GM21737 (cell line): ENCODE results near the gene TNFSF4.
"Not testable (repeated sequence)": the region's sequence is repeated elsewhere in the genome, so short reads cannot be mapped to it uniquely, and the experiment has no call there.

Experiments
- ATAC-seq: cut with Tn5 transposase; IDR thresholded peaks from one replicate; pipeline ENCODE4 v1.9.1; 2021; ENCODE audit warnings: mild to moderate bottlenecking, moderate library complexity; ENCODE audit not compliant: unreplicated experiment

TNFSF4 gene, protein sequence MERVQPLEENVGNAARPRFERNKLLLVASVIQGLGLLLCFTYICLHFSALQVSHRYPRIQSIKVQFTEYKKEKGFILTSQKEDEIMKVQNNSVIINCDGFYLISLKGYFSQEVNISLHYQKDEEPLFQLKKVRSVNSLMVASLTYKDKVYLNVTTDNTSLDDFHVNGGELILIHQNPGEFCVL

DNA sequence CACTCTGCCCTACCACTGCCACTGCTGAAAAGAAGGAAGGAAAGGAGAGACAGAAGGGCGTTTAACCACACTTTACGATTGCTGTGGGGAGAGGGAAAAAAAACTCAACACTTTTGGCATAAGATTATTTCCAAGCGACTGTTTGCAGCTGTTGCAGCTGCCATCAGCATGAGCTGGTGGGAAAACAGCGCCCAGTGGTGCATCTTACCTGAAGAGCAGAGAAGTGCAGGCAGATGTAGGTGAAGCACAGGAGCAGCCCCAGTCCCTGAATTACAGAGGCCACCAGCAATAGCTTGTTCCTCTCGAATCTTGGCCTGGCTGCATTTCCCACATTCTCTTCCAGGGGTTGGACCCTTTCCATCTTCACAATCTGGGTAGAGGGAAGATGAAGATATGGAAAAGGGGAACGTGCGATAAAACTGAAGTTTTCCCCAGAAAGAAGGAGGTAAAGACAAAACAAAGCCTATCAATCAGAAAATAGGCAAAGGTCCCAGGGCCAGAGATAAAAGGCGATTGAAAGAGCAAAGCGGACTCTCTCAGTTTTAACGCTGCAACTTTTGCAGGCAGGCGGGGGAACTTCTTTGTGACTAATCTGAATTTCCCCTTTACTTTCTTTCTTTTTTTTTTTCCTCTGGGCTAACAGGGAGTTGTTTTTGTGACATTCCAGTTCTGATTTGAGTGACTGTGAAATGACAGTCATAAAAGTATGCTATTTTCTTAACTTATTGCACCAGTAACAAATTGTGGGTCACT lies at the start of gene TNFSF4:
TNFSF4 (minus strand) TSS at position 516 of the 753 bp plus-strand sequence; CDS start at position 361, 155 bp downstream.
- no peak for ATAC-seq

GRCh38 chr1:173255214-173255813 lies 48.2 kb upstream of the TNFSF4 start:
- ATAC-seq = no peak

DNA sequence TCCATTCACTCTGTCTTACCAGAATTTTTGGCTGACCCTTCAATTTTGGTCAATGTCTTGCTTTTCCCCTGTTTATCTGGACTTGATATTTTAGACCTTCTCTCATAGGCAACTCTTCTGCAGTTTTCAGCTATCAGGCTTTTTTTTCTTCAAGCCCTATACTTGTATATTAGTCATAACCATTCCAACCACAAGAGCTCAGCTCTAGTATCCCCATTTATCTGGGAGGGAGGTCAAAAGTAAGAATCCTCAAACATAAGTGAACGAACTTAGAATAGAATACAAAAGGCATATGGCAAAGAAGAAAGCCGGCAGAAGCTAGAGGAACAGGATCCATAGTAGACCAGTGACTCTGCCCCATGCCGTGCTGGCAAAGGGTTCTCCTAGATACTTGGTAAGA lies 45.9 kb upstream of the TNFSF4 start:
- no peak for ATAC-seq

GRCh38 chr1:173249349-173249748 lies 42.2 kb upstream of the TNFSF4 start:
- ATAC-seq = no peak

DNA sequence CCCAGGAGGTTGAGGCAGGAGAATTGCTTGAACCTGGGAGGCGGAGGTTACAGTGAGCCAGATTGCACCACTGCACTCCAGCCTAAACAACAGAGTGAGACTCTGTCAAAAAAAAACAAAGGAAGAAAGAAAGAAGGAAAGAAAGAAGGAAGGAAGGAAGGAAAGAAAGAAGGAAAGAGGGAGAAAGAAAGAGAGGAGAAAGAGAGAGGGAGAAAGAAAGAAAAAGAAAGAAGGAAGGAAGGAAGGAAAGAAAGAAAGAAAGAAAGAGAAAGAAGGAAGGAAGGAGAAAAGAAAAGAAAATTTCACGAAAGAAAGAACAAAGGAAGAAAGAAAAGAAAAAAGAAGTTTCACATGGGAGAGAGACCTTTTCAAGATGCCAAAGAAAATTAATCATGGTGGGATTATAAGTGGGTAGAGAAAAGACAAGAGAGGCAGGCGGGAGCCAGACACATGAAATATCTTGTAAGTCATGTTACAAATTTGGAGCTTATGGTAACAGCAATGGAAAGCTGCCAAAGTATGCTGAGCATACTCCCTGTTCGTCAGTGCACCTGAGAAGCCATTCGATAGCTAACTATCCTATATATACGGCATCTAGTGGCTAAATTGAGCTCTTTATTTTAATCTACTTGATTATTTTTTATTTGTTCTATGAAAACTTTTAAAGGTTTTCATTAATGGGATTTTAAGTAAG lies 41.3 kb upstream of the TNFSF4 start:
- ATAC-seq = no peak

- no peak for ATAC-seq
Measured at GRCh38 chr1:173245892-173246291, 38.8 kb upstream of the TNFSF4 start.

- no peak for ATAC-seq
Measured at GRCh38 chr1:173243300-173243699, 36.2 kb upstream of the TNFSF4 start.

DNA sequence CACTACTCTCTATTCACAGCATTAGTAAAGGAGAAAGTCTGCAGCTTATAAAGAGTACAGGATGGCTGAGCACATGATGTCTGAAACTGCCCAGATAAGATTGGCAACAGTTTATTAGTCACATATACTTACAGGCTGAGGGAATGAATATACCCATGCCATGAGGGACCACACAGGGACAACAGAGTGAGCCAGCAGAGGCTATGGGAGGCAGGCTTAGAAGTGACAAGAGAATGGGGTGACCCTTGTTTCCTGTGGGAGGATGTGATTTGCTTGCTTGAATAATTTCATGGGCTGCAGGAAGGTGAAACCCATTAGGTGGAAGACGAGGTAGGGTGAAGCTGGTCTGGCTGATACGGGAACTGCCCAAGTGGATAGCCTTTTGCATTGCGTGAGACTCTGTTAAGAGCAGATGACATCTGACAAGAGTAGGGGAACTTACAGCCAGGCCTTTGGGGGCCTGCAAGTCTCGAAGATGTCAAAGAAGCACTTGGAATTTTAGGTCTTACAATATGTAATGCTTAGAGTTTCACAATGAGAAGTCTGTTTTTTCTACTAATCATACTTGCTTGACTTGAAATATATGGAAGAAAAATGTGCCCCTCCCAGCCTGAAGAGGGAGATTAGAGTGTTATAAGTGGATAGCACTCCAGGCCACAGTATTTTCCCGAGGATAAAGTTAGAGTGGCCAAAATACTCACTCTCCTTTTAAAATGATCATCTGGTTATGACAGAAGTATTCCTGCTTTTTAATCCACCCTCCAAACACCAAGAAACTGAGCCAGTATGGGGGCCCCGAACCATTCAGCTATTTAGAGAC lies 34.6 kb upstream of the TNFSF4 start:
- ATAC-seq = no peak

GRCh38 chr1:173240609-173241008 lies 33.5 kb upstream of the TNFSF4 start:
- no peak for ATAC-seq

DNA sequence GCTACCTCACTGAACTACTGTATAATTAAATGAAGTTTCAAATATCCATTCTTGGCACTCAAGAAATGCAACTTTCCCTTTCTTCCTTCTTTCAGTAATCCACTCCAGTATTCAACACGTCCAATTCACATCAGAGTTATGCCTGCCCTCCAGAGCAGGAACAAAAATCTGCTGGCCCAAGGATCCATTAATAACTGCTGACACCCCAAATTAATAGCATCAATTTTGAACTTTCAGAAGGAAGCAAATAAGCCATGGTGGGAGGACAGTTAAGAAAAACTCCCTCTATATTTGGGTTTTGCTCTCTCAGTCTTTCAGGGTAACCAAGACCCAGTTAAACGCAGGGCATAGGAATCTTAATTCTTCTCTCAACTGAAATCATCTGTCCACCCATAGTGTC lies 31.9 kb upstream of the TNFSF4 start:
- no peak for ATAC-seq

- ATAC-seq = no peak
Measured at GRCh38 chr1:173234899-173235298, 27.8 kb upstream of the TNFSF4 start.

- not testable (repeated sequence) for ATAC-seq
Measured at GRCh38 chr1:173234434-173234833, 27.3 kb upstream of the TNFSF4 start.

DNA sequence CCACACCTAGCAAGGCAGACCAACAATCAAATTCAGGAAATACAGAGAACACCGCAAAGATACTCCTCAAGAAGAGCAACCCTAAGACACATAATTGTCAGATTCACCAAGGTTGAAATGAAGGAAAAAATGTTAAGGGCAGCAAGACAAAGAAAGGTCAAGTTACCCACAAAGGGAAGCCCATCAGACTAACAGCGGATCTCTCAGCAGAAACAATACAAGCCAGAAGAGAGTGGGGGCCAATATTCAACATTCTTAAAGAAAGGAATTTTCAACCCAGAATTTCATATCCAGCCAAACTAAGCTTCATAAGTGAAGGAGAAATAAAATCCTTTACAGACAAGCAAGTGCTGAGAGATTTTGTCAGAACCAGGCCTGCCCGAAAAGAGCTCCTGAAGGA lies 21.9 kb upstream of the TNFSF4 start:
- not testable (repeated sequence) for ATAC-seq

GRCh38 chr1:173224949-173225348 lies 17.8 kb upstream of the TNFSF4 start:
- no peak for ATAC-seq

DNA sequence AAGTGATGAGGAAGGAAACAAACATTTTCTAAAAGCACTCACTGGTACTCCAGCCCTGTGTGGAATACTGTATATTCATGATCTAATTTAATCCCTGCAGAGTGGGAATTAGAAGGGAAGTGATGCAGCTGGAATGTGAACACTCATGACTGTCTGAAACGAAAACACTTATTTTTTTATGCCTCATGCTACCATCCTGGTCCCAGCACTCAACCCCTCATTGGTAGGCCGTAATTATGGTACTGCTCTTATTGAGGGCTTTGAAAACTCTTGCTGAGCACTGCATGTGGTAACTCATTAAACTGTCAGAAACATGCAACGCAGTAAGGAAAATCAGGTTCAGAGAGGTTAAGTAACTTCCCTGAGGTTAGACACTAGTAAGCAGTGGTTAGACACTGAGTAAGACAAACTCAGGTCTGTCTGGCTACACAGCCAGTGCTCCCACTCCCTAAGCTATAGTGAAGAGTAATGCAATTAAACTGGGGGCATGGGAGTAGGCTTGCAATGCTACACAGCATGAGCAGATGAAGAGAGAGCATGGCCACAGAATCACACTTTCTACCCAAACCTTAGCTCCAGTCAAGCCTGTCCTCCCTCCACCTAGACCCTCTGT lies 17.3 kb upstream of the TNFSF4 start:
- no peak for ATAC-seq

DNA sequence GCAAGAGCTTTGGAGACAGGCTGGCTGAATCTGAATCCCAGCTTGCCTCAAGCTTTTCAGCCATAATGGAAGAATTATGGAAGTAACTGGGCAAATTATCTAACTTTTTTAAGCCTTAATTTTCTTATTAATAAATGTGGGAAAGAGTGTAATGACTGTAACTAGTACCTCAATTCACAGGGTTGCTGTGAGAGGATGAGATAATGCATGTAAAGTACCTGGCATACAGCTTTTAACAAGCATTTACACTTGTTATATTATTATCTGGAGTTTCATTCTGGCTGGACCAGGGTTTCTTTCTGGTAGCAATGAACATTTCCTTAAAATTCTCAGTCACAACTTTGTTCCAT lies 15.9 kb upstream of the TNFSF4 start:
- no peak for ATAC-seq

DNA sequence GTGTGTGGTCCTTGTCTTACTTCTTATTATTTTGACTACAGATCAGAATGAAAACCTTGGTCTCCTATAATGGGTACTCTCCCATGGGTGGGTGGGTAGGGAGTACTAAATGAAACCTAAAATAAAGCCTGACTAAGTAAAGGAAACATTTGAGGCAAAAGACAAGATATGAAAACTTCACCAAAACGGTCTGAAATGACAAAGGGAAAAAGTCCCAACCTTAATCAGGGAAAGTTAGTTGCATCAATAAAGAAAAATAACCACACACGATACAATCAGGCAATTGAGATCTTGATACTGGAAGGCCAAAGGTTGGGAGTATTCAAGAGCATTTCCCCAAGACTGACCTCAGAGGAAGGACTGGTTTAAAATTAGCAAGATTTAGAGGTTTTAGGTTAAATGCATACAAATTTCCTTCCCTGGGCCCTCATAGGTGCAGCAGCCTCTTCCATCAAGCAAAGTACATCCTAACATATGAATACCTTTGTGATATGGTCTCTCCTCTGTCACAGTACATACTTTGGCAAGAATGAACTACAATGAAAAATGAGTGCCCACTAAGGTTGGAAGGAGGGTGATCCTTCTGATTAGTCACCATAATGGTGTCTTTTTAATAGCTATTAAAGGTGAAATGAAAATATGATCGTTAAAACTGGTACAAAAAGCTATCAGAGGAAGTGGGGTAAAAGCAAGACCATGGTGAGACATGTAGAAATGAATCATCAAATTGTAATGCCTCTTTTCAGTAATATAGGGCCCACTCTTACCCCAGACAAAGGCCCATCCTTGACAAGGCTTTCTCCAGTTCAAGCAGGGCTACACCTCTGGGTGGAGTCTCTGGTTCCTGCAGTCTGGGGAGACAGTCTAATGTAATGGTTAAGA lies 15.3 kb upstream of the TNFSF4 start:
- no peak for ATAC-seq

GRCh38 chr1:173220157-173220556 lies 13.0 kb upstream of the TNFSF4 start:
- no peak for ATAC-seq

DNA sequence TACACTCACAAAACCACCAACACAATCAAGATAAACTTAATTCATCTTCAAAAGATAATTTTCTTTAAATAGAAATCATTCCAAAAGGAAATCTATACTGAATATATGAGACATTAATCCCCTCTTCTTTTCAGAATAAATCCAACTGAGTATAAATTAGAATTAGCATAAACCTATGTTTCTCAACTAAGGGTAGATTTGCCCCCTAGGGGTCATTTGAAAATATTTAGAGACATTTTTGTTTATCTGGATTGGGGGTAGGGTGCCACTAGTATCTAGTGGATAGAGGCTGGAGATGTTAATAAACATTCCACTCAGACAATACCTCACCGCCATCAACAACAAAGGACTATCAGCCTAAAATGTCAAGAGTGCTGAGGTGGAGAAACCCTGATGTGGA lies 6.5 kb upstream of the TNFSF4 start:
- no peak for ATAC-seq
